ENCODE measurements around the gene CLEC10A.
A peak's percentile ranks its signal among the peaks of the same experiment; 100 is the strongest.

Gene CLEC10A

DNA sequence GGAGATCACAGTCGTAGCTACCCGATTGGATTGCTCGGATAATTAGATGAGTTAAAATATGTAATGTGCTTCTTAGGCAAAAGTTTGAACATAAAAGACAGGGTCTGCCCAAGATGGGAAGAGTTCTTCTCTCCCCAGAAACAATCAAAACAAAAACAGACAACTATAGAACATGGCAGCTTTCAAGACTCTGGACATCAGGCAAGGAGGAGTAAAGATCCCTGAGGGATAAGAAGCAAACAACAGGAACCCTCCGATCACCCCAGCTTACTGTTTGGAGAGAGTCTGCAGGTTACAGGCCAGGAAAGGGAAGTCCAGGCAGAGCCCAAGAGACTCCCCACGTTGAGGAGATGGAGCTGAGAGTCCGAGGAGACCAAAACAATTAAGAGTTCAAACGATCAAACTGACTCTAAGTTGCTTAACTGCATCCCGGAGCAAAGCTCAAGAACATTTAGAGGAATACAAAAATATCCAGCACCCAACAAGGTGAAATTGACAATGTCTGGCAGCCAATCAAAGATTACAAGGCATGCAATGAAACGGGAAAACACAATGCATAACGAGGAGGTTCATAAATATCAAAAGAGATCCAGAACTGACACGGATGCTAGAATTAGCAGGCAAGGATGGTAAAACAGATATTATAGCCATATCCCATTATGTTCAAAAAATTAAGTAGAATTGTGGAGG lies 30.7 kb upstream of the CLEC10A start:
- no CpG with 5 or more reads among the region's 11 CpGs for WGBS (ENCODE audit: extremely low coverage, insufficient coverage, insufficient read length)
- Histone ChIP-seq H3K79me1 (ENCODE audit: low read length) (no peaks in the 10 kb centered on the region), H3K27ac (ENCODE audit: low read depth, low read length) (no peak overlapping the region), H3K79me2 (ENCODE audit: control insufficient read depth, insufficient read depth, low read length, poor library complexity) (no peaks in the 10 kb centered on the region), H2AFZ (ENCODE audit: insufficient read depth, low read length, poor library complexity) (no peak overlapping the region), H3K23ac (ENCODE audit: low read length) (no peak overlapping the region), H4K8ac (ENCODE audit: low read depth, low read length) (no peak overlapping the region), H3K18ac (ENCODE audit: low read length) (no peak overlapping the region), H3K4ac (ENCODE audit: low read depth, low read length) (no peak overlapping the region), H4K12ac (ENCODE audit: low read depth, low read length) (no peak overlapping the region), H2BK5ac (ENCODE audit: low read depth, low read length, poor library complexity) (no peak overlapping the region), H4K91ac (ENCODE audit: low read depth, low read length) (no peak overlapping the region), H3K27me3 (ENCODE audit: insufficient read depth, low read length) (no peaks in the 10 kb centered on the region), H3K4me1 (ENCODE audit: control insufficient read depth in 1 of 2, insufficient read depth in 2 of 2, low read length in 2 of 2) (no peaks in the 10 kb centered on the region), H3K14ac (ENCODE audit: low read length) (no peak overlapping the region), H3K4me3 (ENCODE audit: low read depth, low read length) (no peak overlapping the region), H2AK5ac (ENCODE audit: low read length) (no peak overlapping the region), H3K4me2 (ENCODE audit: low read length) (no peak overlapping the region), H2BK12ac (ENCODE audit: low read length) (no peak overlapping the region), H2BK120ac (ENCODE audit: insufficient read depth, low read length, poor library complexity) (no peak overlapping the region), H3K9ac (ENCODE audit: low read length) (no peak overlapping the region), H3K36me3 (ENCODE audit: control insufficient read depth in 1 of 2, insufficient read depth in 2 of 2, low read length in 2 of 2) (no peaks in the 10 kb centered on the region), H3K9me3 (ENCODE audit: insufficient read depth, low read depth, low read length) (peaks cover 8% of the 10 kb centered on the region)
- no peak for DNase-seq

DNA sequence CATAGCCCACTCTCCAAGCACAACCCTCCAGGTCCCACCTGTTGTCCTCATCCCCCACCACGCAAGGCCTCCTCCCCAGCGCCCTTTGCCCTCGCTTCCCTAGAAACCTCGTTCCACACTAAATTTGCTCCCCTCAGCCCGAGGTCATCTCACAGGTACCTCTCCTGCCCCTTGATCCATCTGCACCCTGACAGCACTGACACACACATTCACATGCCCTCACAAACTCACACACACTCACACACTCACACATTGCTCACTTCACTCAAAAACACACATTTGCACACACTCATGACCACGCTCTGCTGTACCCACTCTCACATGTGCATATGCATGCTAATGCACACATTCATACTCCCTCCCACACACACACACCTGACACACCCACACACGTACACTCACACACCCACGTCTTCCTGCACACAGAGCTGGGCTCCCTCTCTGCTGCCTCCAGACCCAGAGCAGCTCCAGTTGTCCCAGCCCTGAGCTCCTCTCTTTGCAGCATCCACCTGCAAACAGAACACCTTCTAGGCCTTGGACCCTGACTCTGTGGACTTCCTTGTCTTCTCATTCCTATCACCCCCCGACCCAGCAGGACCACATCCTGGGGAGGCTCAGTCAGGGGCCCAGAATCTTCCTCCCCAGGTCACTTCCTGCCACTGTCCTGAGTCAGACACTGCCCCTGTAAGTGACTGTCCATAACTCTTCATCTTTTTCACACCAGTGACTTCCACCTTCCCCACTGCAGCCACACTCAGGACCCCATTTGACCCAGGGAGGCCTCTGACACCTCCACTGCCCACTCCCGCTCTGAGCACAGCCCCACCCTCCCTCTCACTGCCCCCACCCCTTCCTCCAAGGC lies 29.6 kb upstream of the CLEC10A start:
- no peak overlapping the region for H3K4me2 ChIP-seq (ENCODE audit: low read length)
- no peak overlapping the region for H2BK120ac ChIP-seq (ENCODE audit: insufficient read depth, low read length, poor library complexity)
- no peak overlapping the region for H3K18ac ChIP-seq (ENCODE audit: low read length)
- H2AK5ac ChIP-seq (ENCODE audit: low read length): no peak overlapping the region
- no peak overlapping the region for H4K12ac ChIP-seq (ENCODE audit: low read depth, low read length)
- H3K79me2 ChIP-seq (ENCODE audit: control insufficient read depth, insufficient read depth, low read length, poor library complexity): no peaks in the 10 kb centered on the region
- H3K14ac ChIP-seq (ENCODE audit: low read length): no peak overlapping the region
- H3K4ac ChIP-seq (ENCODE audit: low read depth, low read length): no peak overlapping the region
- no CpG with 5 or more reads among the region's 10 CpGs for WGBS (ENCODE audit: extremely low coverage, insufficient coverage, insufficient read length)
- no peaks in the 10 kb centered on the region for H3K36me3 ChIP-seq (ENCODE audit: control insufficient read depth in 1 of 2, insufficient read depth in 2 of 2, low read length in 2 of 2)
- no peaks in the 10 kb centered on the region for H3K4me1 ChIP-seq (ENCODE audit: control insufficient read depth in 1 of 2, insufficient read depth in 2 of 2, low read length in 2 of 2)
- H2AFZ ChIP-seq (ENCODE audit: insufficient read depth, low read length, poor library complexity): no peak overlapping the region
- no peak overlapping the region for H3K23ac ChIP-seq (ENCODE audit: low read length)
- no peak overlapping the region for H4K91ac ChIP-seq (ENCODE audit: low read depth, low read length)
- peaks cover 8% of the 10 kb centered on the region for H3K9me3 ChIP-seq (ENCODE audit: insufficient read depth, low read depth, low read length)
- no peaks in the 10 kb centered on the region for H3K27me3 ChIP-seq (ENCODE audit: insufficient read depth, low read length)
- no peaks in the 10 kb centered on the region for H3K79me1 ChIP-seq (ENCODE audit: low read length)
- H3K27ac ChIP-seq (ENCODE audit: low read depth, low read length): no peak overlapping the region
- no peak for DNase-seq
- H3K9ac ChIP-seq (ENCODE audit: low read length): no peak overlapping the region
- H2BK5ac ChIP-seq (ENCODE audit: low read depth, low read length, poor library complexity): no peak overlapping the region
- H4K8ac ChIP-seq (ENCODE audit: low read depth, low read length): no peak overlapping the region
- H2BK12ac ChIP-seq (ENCODE audit: low read length): no peak overlapping the region
- H3K4me3 ChIP-seq (ENCODE audit: low read depth, low read length): peak overlapping the region; percentile 26

DNA sequence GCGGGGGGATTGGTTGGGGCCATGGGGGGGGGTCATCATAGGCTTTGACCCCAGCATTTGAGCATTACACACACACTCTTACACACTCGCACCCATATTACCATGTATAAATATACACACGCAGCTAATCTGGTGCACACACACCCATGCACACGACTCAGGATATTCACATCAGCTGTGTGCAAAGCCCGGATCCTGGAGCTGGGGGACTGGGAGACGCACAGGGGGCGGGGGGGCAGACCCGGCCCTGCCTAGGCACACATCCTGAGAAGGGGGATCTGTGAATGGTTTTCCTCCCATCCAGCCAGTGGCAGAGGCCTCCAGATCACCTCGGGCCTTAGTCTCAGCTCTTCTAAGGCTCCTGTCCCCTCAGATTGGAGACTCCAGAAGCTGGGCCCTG lies 28.9 kb upstream of the CLEC10A start:
- no peak overlapping the region for H3K14ac ChIP-seq (ENCODE audit: low read length)
- H3K4me2 ChIP-seq (ENCODE audit: low read length): no peak overlapping the region
- no peak overlapping the region for H3K4me3 ChIP-seq (ENCODE audit: low read depth, low read length)
- H2BK12ac ChIP-seq (ENCODE audit: low read length): no peak overlapping the region
- no CpG with 5 or more reads among the region's 9 CpGs for WGBS (ENCODE audit: extremely low coverage, insufficient coverage, insufficient read length)
- H4K8ac ChIP-seq (ENCODE audit: low read depth, low read length): no peak overlapping the region
- H3K23ac ChIP-seq (ENCODE audit: low read length): no peak overlapping the region
- H3K79me1 ChIP-seq (ENCODE audit: low read length): no peaks in the 10 kb centered on the region
- no peak overlapping the region for H2AFZ ChIP-seq (ENCODE audit: insufficient read depth, low read length, poor library complexity)
- H3K36me3 ChIP-seq (ENCODE audit: control insufficient read depth in 1 of 2, insufficient read depth in 2 of 2, low read length in 2 of 2): no peaks in the 10 kb centered on the region
- H3K4me1 ChIP-seq (ENCODE audit: control insufficient read depth in 1 of 2, insufficient read depth in 2 of 2, low read length in 2 of 2): no peaks in the 10 kb centered on the region
- no peak overlapping the region for H4K12ac ChIP-seq (ENCODE audit: low read depth, low read length)
- peaks cover 8% of the 10 kb centered on the region for H3K9me3 ChIP-seq (ENCODE audit: insufficient read depth, low read depth, low read length)
- no peak overlapping the region for H3K9ac ChIP-seq (ENCODE audit: low read length)
- H3K27ac ChIP-seq (ENCODE audit: low read depth, low read length): no peak overlapping the region
- H3K27me3 ChIP-seq (ENCODE audit: insufficient read depth, low read length): no peaks in the 10 kb centered on the region
- H2BK120ac ChIP-seq (ENCODE audit: insufficient read depth, low read length, poor library complexity): no peak overlapping the region
- no peak overlapping the region for H4K91ac ChIP-seq (ENCODE audit: low read depth, low read length)
- H3K79me2 ChIP-seq (ENCODE audit: control insufficient read depth, insufficient read depth, low read length, poor library complexity): no peaks in the 10 kb centered on the region
- no peak overlapping the region for H3K18ac ChIP-seq (ENCODE audit: low read length)
- DNase-seq: no peak
- H2BK5ac ChIP-seq (ENCODE audit: low read depth, low read length, poor library complexity): no peak overlapping the region
- H3K4ac ChIP-seq (ENCODE audit: low read depth, low read length): no peak overlapping the region
- H2AK5ac ChIP-seq (ENCODE audit: low read length): no peak overlapping the region

DNA sequence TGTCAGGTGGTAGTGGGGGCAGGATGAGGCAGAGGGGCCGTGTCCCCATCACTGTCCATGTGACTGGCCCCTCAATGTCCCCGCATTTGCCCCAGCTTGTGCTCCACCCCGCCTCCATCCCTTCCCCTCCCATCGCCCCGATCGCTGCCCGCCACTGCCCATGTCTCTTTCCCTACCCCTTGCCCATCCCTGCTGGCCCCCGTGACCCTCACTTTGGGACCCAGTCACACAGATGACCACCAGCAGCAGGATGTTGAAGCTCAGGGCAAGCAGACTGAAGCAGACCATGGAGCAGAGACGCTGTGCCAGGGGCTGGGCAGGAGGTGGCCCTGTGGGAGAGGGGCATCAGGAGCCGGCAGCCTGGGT lies 28.5 kb upstream of the CLEC10A start:
- no peak for DNase-seq
- no peak overlapping the region for H3K18ac ChIP-seq (ENCODE audit: low read length)

More for the DNA sequence above, 28.5 kb upstream of the CLEC10A start:
- Histone ChIP-seq H2BK120ac (ENCODE audit: insufficient read depth, low read length, poor library complexity) (no peak overlapping the region), H3K9me3 (ENCODE audit: insufficient read depth, low read depth, low read length) (peaks cover 5% of the 10 kb centered on the region), H2BK5ac (ENCODE audit: low read depth, low read length, poor library complexity) (no peak overlapping the region), H3K79me2 (ENCODE audit: control insufficient read depth, insufficient read depth, low read length, poor library complexity) (no peaks in the 10 kb centered on the region), H2AK5ac (ENCODE audit: low read length) (no peak overlapping the region), H3K9ac (ENCODE audit: low read length) (no peak overlapping the region), H3K27me3 (ENCODE audit: insufficient read depth, low read length) (no peaks in the 10 kb centered on the region), H4K12ac (ENCODE audit: low read depth, low read length) (no peak overlapping the region), H2BK12ac (ENCODE audit: low read length) (no peak overlapping the region), H4K8ac (ENCODE audit: low read depth, low read length) (no peak overlapping the region), H3K4me2 (ENCODE audit: low read length) (no peak overlapping the region), H2AFZ (ENCODE audit: insufficient read depth, low read length, poor library complexity) (no peak overlapping the region), H3K4me1 (ENCODE audit: control insufficient read depth in 1 of 2, insufficient read depth in 2 of 2, low read length in 2 of 2) (no peaks in the 10 kb centered on the region), H3K27ac (ENCODE audit: low read depth, low read length) (no peak overlapping the region), H3K4ac (ENCODE audit: low read depth, low read length) (no peak overlapping the region), H3K14ac (ENCODE audit: low read length) (no peak overlapping the region), H3K79me1 (ENCODE audit: low read length) (no peaks in the 10 kb centered on the region), H3K36me3 (ENCODE audit: control insufficient read depth in 1 of 2, insufficient read depth in 2 of 2, low read length in 2 of 2) (no peaks in the 10 kb centered on the region), H4K91ac (ENCODE audit: low read depth, low read length) (no peak overlapping the region), H3K4me3 (ENCODE audit: low read depth, low read length) (no peak overlapping the region), H3K23ac (ENCODE audit: low read length) (no peak overlapping the region)
- WGBS (ENCODE audit: extremely low coverage, insufficient coverage, insufficient read length): no CpG with 5 or more reads among the region's 10 CpGs
